ENCODE measurements around the gene DOHH. TPM values are rescaled to one million over a fixed set of nuclear protein-coding genes. Genes with fewer than 3 reads are reported as not detected.
A peak's percentile ranks its signal among the peaks of the same experiment; 100 is the strongest.

DOHH gene
- total and polyA plus RNA-seq, 9 of the 15 experiments (the other 6 are each of a cell fraction or from before 2014, with no cell fraction given), result 0.14 to 47.2 (median 5.1) TPM

DNA sequence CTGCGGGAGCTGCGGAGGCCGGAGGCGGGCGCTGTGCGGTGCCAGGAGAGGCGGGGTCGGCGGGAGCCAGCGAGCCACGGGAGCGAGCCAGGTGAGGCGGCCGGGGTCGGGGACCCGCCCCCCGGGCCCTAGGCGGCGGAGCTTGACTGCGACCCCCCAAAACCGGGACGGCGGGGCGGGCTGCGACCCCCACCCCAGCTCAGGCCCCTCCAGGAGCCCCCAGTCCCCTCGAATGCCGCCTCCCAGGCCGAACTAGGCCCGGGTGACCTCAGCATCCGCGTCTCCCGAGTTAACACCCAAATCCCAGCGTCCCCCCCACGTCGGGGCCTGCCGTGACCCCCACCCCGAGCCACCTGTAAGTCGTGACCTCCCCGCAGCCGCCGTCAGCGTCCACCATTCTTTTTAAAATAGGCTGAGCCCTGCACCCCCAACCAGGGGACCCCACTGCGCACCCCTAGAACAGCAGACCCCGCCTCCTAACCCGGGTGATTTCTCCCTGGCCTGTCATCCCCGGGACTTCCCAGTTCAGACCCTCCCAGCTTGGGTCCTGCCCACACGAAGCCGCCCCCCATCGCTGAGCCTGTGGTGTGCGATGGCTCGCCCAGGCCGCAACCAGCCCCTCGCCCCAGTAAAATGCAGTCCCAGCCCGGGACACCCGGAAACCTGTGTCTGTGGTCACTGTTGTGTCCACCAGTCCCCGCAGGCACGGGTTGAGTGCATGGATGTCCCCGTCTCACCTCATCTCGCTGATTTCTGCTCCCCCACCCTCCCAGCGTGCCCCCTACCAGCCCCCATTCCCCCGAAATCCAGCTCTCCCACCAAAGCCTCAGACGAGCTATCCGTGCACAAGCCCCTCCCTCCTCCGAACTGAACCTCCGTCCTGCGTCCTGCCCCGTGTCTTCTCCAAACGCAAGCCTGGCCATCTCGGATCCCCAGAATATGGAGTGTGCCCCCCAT is 6.2 kb upstream of the DOHH start:
- CTCF ChIA-PET (ENCODE audit: low intra/inter-chr PET ratio), result no interaction called here
- POLR2A ChIA-PET, result interaction anchor here (0.8 to 1.0 kb wide), 2 partner anchors 14 to 72 kb away, joined by 4 to 5 read pairs; no protein-coding TSS in a partner anchor
- peak overlapping the region; percentile 70; the same call in 1 of the 2 replicates for H2AFZ ChIP-seq (ENCODE audit: low read depth, low read length)
- intact Hi-C loops (cut with micrococcal nuclease), result no loop called here
- H3K79me2 ChIP-seq (ENCODE audit: control insufficient read depth, insufficient read depth, low read length), result peaks cover 58% of the 10 kb centered on the region
- ATAC-seq, result peak; percentile 13
- peaks cover 37% of the 10 kb centered on the region for H4K20me1 ChIP-seq (replicated peaks; ENCODE audit: control insufficient read depth, insufficient read depth, low read length)
- peaks cover 10% of the 10 kb centered on the region for H3K9me1 ChIP-seq (ENCODE audit: control insufficient read depth, insufficient read depth, low read length)
- H3K27me3 ChIP-seq (ENCODE audit: control insufficient read depth in 2 of 2, insufficient read depth in 2 of 2, low read length in 2 of 2), result no peaks in the 10 kb centered on the region
- peak overlapping the region; percentile 88 for H3K4me2 ChIP-seq (ENCODE audit: insufficient read depth, low read length)
- in situ Hi-C loops (cut with MboI), result no loop called here
- H3K4me3 ChIP-seq, result peak overlapping the region; percentile 99
- peaks cover 24 to 74% of the 10 kb centered on the region in 2 experiments; a peak in 4 of 5 replicates for H3K4me1 ChIP-seq (replicated peaks in 1 of 2; ENCODE audit: control insufficient read depth in 2 of 2, insufficient read depth in 2 of 2, low read length in 2 of 2)
- 4% methylated on average over 39 of the region's 69 CpGs for WGBS (ENCODE audit: insufficient coverage, low coverage, missing lambda C conversion rate)
- H3K9ac ChIP-seq (ENCODE audit: insufficient read depth in 1 of 2, low read depth in 2 of 2, low read length in 2 of 2), result peak overlapping the region; percentile 91 to 94
- no peaks in the 10 kb centered on the region for H3K9me3 ChIP-seq (replicated peaks; ENCODE audit: control insufficient read depth, insufficient read depth, low read depth, low read length)
- no peak for FAIRE-seq
- peaks cover 31% of the 10 kb centered on the region; the same call in 2 of the 3 replicates for H3K36me3 ChIP-seq (ENCODE audit: control insufficient read depth, insufficient read depth, low read length)
- peak; percentile 28 to 62 (median 48) for DNase-seq (ENCODE audit: extremely low read depth in 1 of 4, low spot score in 3 of 4)
- peak overlapping the region; percentile 92 for H3K27ac ChIP-seq (ENCODE audit: extremely low read depth, low read depth, low read length)
- TSS peak; percentile 31 for BruUV-seq (replicated peaks)
- TF ChIP-seq SRF (CRISPR knock-in tag; IDR thresholded peaks at IDR 0.05), result no peak
- no peak for TF ChIP-seq POU5F1 (IDR thresholded peaks at IDR 0.05; ENCODE audit: borderline replicate concordance, low read depth, low read length, partially characterized antibody)
- no peak for TF ChIP-seq RBM14 (IDR thresholded peaks at IDR 0.05; ENCODE audit: borderline replicate concordance, insufficient read depth, low read depth, low read length)
- TF ChIP-seq DPF2 (IDR thresholded peaks at IDR 0.05), result no peak
- TF ChIP-seq COPS2 (conservative IDR thresholded peaks at IDR 0.05), result no peak
- no peak for TF ChIP-seq ZNF124 (CRISPR knock-in tag; IDR thresholded peaks at IDR 0.05)
- TF ChIP-seq NONO (IDR thresholded peaks at IDR 0.05; ENCODE audit: low read depth in 2 of 2, low read length in 1 of 2), result peak in 1 of 2 experiments; percentile 67; a peak in 1 of 4 replicates
- TF ChIP-seq, protein P1, sequence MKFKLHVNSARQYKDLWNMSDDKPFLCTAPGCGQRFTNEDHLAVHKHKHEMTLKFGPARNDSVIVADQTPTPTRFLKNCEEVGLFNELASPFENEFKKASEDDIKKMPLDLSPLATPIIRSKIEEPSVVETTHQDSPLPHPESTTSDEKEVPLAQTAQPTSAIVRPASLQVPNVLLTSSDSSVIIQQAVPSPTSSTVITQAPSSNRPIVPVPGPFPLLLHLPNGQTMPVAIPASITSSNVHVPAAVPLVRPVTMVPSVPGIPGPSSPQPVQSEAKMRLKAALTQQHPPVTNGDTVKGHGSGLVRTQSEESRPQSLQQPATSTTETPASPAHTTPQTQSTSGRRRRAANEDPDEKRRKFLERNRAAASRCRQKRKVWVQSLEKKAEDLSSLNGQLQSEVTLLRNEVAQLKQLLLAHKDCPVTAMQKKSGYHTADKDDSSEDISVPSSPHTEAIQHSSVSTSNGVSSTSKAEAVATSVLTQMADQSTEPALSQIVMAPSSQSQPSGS (CRISPR knock-in tag; IDR thresholded peaks at IDR 0.05), result no peak
- TF ChIP-seq HIVEP1 (CRISPR knock-in tag; IDR thresholded peaks at IDR 0.05), result no peak
- TF ChIP-seq SMAD3 (CRISPR knock-in tag; conservative IDR thresholded peaks at IDR 0.05), result no peak
- TF ChIP-seq GTF2E2 (tag; IDR thresholded peaks at IDR 0.05), result no peak
- no peak for TF ChIP-seq SRSF1 (IDR thresholded peaks at IDR 0.05; ENCODE audit: low read depth, low read length)
- no peak for TF ChIP-seq HDAC1 (IDR thresholded peaks at IDR 0.05)
- TF ChIP-seq, protein P2, sequence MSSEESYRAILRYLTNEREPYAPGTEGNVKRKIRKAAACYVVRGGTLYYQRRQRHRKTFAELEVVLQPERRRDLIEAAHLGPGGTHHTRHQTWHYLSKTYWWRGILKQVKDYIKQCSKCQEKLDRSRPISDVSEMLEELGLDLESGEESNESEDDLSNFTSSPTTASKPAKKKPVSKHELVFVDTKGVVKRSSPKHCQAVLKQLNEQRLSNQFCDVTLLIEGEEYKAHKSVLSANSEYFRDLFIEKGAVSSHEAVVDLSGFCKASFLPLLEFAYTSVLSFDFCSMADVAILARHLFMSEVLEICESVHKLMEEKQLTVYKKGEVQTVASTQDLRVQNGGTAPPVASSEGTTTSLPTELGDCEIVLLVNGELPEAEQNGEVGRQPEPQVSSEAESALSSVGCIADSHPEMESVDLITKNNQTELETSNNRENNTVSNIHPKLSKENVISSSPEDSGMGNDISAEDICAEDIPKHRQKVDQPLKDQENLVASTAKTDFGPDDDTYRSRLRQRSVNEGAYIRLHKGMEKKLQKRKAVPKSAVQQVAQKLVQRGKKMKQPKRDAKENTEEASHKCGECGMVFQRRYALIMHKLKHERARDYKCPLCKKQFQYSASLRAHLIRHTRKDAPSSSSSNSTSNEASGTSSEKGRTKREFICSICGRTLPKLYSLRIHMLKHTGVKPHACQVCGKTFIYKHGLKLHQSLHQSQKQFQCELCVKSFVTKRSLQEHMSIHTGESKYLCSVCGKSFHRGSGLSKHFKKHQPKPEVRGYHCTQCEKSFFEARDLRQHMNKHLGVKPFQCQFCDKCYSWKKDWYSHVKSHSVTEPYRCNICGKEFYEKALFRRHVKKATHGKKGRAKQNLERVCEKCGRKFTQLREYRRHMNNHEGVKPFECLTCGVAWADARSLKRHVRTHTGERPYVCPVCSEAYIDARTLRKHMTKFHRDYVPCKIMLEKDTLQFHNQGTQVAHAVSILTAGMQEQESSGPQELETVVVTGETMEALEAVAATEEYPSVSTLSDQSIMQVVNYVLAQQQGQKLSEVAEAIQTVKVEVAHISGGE (CRISPR knock-in tag; IDR thresholded peaks at IDR 0.05), result no peak
- no peak for TF ChIP-seq ZNF253 (CRISPR knock-in tag; conservative IDR thresholded peaks at IDR 0.05)
